Neural progenitor cell (in vitro differentiated cells): ENCODE measurements around the gene PPP1CB.

Experiments
- EZH2 ChIP-seq: fragments of 200-600 bp; sonication (generic); IDR thresholded peaks from 2 replicates; pipeline ENCODE4 v1.6.1; 2017; ENCODE audit warnings: antibody characterized with exemption, mild to moderate bottlenecking, moderate library complexity
- TF ChIP-seq, protein P1 (sequence below): fragments of 200-600 bp; sonication (generic); IDR thresholded peaks from 2 replicates; pipeline ENCODE4 v1.5.1; 2017; ENCODE audit warnings: antibody characterized with exemption, mild to moderate bottlenecking

DNA sequence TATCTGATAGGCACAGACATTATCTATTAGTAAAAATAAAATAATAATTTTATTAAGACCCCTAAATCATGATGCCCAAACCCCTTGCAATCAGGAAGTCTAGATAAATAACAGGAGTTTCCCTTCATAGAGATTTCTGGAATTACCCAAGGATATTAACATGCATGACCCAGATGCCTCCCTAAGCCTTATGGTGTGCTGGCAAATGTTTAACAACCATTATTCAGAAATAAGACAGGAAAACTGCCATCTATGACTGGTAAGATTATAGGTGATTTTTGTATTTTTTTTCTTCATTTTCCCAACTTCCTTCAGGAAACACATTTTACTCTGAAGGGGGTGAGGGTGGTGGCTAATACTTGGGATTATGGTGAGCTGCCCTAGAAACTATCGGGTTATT lies 2.7 kb upstream of the PPP1CB start:
- TF ChIP-seq EZH2, result no peak
- TF ChIP-seq, protein P1, sequence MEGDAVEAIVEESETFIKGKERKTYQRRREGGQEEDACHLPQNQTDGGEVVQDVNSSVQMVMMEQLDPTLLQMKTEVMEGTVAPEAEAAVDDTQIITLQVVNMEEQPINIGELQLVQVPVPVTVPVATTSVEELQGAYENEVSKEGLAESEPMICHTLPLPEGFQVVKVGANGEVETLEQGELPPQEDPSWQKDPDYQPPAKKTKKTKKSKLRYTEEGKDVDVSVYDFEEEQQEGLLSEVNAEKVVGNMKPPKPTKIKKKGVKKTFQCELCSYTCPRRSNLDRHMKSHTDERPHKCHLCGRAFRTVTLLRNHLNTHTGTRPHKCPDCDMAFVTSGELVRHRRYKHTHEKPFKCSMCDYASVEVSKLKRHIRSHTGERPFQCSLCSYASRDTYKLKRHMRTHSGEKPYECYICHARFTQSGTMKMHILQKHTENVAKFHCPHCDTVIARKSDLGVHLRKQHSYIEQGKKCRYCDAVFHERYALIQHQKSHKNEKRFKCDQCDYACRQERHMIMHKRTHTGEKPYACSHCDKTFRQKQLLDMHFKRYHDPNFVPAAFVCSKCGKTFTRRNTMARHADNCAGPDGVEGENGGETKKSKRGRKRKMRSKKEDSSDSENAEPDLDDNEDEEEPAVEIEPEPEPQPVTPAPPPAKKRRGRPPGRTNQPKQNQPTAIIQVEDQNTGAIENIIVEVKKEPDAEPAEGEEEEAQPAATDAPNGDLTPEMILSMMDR, result no peak
